Ramos (cell line): ENCODE results near the gene RGPD3.
"Not testable (repeated sequence)": the region's sequence is repeated elsewhere in the genome, so short reads cannot be mapped to it uniquely, and the experiment has no call there.

ENCODE experiments used
- in situ Hi-C: fragments of 300-500 bp; cut with MboI; formaldehyde crosslinking; loops from one replicate; pipeline ENCODE4 v1.14.3; 2022; ENCODE audit warnings: low sequenced_read_pairs; ENCODE audit not compliant: unreplicated experiment

Gene RGPD3

GRCh38 chr2:106468107-106468506, at the start of gene RGPD3:
RGPD3 (minus strand) TSS chr2:106468413; CDS start chr2:106468288, 125 bp downstream.
- in situ Hi-C loops: not testable (repeated sequence)

- in situ Hi-C loops: no loop called here
Measured at GRCh38 chr2:106517329-106517728, 49.1 kb upstream of the RGPD3 start.

DNA sequence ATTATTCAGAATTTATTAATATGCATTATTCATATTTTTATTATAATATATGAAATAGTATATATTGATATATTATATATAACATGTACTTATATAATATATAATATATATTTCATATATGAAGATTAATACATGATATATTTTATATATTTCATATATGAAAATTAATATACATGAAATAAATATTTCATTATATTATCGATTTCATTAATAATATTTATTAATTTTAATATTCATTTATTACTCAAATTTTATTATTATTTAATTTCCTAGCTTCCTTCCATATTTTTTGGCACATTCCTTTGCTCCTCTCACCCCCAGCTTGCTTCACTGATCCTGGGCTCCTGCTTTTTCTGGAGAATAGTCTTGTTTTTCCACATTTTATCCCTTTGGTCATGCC, 48.7 kb upstream of the RGPD3 start:
- in situ Hi-C loops: no loop called here

DNA sequence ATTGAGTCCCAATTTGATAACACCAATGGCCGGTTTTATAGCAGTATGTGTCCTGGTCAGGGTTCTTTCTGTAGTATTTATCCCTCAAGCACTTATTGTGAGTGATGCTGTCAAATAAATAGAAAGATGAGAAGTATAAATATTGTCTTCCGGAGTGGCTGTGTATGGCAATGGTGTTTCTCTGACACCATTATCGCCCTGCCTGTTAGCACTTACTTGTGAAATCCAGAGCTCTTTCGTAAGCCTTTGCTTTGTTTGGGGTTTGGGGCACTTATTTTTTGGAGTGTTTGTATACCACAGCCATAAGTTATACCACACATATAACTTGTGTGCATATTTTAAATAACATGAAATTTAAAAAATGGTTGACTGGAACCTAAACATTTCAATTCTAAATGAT, 48.2 kb upstream of the RGPD3 start:
- in situ Hi-C loops: no loop called here

- in situ Hi-C loops: not testable (repeated sequence)
Measured at GRCh38 chr2:106514827-106515226, 46.6 kb upstream of the RGPD3 start.

DNA sequence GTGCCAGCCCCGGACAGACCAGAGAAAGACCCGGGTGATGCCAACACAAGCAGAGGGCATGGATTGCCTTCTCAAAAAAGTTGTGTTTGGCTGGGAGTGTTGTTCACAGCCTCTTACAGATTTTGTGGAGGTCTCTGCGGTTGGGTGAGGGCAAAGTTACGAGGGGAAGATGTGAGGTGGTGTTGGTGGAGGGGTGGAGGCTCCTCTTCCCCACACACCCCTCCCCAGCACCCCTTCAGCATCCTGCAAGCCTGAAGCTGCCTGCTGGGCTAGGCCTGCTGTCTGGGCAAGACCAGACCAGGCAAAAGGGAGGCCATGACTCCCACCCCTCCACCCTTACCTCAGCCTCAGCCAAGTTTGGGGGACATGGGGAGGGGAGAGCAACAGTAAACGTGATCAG, 45.2 kb upstream of the RGPD3 start:
- in situ Hi-C loops: not testable (repeated sequence)

- in situ Hi-C loops: not testable (repeated sequence)
Measured at GRCh38 chr2:106511934-106512333, 43.7 kb upstream of the RGPD3 start.

DNA sequence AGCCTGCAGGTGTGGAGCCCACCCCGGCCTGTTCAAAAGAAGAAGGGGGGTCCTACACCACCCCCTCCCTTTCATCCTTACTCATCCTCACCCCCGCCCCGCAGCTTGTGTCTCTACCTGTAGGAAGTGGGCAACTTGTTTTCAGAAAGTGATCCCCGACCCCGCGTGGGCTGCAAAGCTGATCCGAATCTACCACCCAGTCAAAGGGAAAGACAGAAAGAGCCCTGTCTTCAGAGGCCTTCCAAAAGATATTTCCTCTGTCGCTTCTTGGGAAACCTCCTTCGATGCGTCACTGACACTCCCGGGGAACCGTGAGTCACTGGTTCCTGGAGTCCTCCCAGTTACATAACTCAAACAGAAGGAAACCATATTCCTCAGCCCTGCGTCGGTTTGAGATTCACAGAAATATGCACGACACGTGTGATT, 43.3 kb upstream of the RGPD3 start:
- in situ Hi-C loops: not testable (repeated sequence)

DNA sequence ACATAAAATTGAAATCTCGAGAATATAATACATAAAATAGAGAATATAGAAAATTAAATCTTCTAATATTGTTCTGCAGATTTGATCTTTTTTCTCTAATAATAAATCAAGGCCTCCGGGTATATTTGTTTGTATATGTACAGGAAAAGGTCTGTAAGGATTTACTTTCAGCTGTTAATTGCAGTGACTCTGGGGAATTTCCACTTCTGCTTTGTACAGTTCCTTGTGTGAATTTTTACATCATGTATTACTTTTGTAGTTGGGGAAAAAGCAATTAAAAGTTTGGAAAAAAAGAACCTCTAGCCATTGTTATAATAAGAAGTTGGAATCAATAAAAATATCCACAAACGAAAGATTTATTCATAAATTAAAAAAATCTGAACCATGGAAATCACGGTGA, 42.6 kb upstream of the RGPD3 start:
- in situ Hi-C loops: not testable (repeated sequence)

DNA sequence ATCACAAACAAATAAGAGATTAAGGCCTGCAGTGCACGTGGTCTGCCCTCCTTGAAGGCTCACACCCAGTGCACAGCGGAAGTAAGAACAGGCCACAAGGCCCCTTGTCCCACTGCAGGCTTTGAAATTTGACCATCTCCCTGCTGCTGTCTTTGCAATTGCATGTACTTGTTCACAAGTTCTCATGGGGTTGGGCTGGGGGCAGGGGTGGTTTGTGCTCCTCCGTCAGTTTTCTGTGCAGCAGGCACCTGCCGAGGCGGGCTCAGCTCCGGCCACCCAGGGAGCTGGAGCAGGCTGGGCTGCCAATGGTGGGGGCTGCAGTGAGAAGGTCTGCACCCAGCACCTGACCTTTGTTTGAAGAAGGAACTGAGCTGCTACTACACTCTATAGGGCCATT, 41.2 kb upstream of the RGPD3 start:
- in situ Hi-C loops: not testable (repeated sequence)

DNA sequence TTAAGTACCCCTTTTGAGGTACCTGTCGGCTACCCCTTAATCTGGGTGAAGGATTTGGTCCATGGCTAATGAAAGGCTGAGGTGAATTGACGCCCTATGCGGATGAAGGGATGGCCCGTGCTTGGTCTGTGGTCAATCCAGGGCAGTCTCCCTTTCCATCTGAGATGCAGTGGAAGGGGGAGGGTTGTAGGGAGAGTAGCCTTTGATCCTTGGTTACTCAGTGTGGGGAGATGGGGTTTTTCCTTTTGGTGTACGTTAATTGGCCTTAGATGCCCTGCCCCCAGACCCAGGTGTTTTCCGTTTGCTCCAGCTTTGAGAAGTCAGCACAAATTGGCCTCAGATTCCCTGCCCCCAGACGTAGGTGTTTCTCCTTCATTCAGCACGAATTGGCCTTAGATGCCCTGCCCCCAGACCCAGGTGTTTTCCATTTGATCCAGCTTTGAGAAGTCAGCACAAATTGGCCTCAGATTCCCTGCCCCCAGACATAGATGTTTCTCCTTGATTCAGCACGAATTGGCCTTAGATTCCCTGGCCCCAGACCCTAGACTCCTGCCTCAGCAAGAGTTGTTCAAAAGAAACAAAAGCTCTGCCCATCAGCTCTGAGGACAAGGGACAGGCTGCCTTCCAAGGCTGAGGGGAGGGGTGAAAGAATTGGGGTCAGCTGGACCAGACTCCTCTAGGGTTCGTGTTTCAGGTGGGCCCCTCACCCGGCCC, 40.6 kb upstream of the RGPD3 start:
- in situ Hi-C loops: not testable (repeated sequence)

DNA sequence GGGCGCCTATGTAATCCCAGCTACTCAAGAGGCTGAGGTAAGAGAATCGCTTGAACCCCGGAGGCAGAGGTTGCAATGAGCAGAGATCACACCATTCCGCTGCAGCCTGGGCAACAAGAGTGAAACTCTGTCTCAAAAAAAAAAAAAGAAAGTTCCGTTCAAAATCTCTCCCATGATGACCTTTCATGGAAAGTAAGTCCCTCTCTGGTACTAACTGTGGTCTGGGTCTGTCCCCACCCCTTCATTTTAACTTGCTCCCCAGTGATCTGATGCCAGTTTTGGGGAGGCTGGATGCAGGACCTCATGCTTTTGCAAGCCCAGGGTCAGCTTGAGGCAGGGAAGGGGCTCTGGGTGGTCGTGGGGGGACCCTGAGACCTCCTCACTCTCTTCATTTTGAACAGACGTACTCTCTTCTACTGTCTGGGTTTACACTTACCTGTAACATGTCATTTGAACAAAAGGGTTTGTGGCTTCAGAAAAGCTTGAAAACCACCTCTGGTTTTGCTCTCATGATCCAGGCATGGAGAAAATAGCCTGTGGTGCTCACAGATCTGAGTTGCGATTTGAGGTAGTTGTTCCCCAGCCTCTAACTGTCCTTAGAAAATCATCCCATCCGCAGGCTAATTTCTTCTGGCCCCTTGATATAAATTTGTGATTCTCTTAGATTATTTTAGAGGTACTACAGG, 37.9 kb upstream of the RGPD3 start:
- in situ Hi-C loops: not testable (repeated sequence)

GRCh38 chr2:106504787-106505186, 36.6 kb upstream of the RGPD3 start:
- in situ Hi-C loops: not testable (repeated sequence)

GRCh38 chr2:106504192-106504591, 36.0 kb upstream of the RGPD3 start:
- in situ Hi-C loops: not testable (repeated sequence)

DNA sequence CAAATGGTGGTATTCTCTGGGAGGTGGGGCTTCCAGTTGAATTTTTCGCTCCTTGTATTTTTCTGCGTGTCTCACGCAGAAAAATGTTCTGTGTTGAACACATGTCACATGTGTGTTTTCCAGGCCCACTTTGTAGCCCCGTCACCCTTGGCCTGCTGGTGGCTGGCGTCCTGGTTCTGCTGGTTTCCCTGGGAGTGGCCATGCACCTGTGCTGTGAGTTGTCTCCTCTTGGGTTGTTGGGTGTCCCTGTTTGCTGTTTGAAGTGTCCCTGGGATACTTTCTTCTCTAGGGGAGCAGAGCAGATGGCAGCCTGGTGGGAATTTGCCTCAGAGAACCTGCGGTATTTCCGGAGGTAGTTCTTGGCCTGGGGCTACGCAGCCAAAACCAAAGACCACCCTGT, 34.1 kb upstream of the RGPD3 start:
- in situ Hi-C loops: not testable (repeated sequence)

GRCh38 chr2:106500350-106500749, 32.1 kb upstream of the RGPD3 start:
- in situ Hi-C loops: not testable (repeated sequence)

DNA sequence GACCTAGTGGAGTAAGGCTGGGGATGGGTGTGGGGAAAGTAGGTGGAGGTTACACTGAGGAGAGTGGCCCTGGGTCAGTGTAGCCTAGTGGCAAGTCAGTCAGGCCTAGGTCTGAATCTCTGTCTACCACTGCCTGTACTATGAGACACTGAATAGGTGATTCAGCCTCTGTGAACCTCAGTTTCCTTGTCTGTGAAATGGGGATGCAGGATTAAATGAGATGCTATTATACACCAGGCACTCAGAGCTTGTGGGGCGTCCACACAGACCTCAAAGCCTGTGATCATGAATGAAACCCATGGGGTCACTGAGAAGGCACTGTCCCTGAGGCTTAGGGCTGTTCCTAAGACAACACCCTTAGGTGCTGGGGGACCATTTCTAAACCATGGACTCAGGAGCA, 30.3 kb upstream of the RGPD3 start:
- in situ Hi-C loops: not testable (repeated sequence)

GRCh38 chr2:106492913-106493312, 24.7 kb upstream of the RGPD3 start:
- in situ Hi-C loops: not testable (repeated sequence)

GRCh38 chr2:106492399-106492798, 24.2 kb upstream of the RGPD3 start:
- in situ Hi-C loops: not testable (repeated sequence)

DNA sequence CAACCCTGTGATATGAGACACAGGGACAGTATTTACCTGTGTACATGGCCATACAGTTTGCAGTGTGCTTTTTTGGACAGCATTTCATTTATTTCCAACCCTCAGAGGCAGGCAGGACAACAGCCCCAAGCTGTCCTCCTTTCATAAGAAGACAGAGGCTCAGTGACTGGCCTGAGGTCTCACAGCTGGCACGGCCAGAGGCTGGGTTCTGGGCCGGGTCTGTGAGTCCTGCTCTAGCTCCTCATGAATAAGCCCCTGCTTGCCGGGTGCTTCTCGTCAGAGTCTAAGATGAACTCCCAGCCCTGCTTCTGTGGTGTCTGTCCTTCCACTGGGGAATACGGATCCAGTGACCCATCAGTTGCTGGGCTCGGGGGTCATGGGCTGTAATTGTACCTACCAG, 21.5 kb upstream of the RGPD3 start:
- in situ Hi-C loops: not testable (repeated sequence)

- in situ Hi-C loops: not testable (repeated sequence)
Measured at GRCh38 chr2:106487386-106488191, 19.4 kb upstream of the RGPD3 start.
